Measurements from ENCODE around the gene ZNF333. TPM values are rescaled to one million over a fixed set of nuclear protein-coding genes. Genes with fewer than 3 reads are reported as not detected.

Gene ZNF333
- total and polyA plus RNA-seq, 9 donors: 19.2 to 47.6 (median 31.4) TPM

- no peaks in the 10 kb centered on the region for H3K4me1 ChIP-seq (ENCODE audit: insufficient read depth)
- no peak for TF ChIP-seq POLR2A (IDR thresholded peaks at IDR 0.05)
- no peak for TF ChIP-seq EP300 (IDR thresholded peaks at IDR 0.05)
- TF ChIP-seq CTCF (IDR thresholded peaks at IDR 0.05): no peak
- no peak overlapping the region for H3K4me3 ChIP-seq
- no peaks in the 10 kb centered on the region for H3K36me3 ChIP-seq
- no peaks in the 10 kb centered on the region for H3K27me3 ChIP-seq
- H3K27ac ChIP-seq: no peak overlapping the region
- no peak for DNase-seq
- intact Hi-C loops (cut with DNase I): no loop called here
- no peaks in the 10 kb centered on the region for H3K9me3 ChIP-seq
- whole genome bisulfite sequencing, 3 donors: 70 to 81% (median 74%) methylated on average over 2 of the region's 2 CpGs
Observed at GRCh38 chr19:14767466-14767971, 77.7 kb downstream of the ZNF333 start.

GRCh38 chr19:14768001-14768400 lies 78.2 kb downstream of the ZNF333 start:
- no peaks in the 10 kb centered on the region for H3K36me3 ChIP-seq
- no peak overlapping the region for H3K27ac ChIP-seq
- H3K4me1 ChIP-seq (ENCODE audit: insufficient read depth): no peaks in the 10 kb centered on the region
- H3K9me3 ChIP-seq: no peaks in the 10 kb centered on the region
- TF ChIP-seq CTCF (IDR thresholded peaks at IDR 0.05) (no peak), POLR2A (IDR thresholded peaks at IDR 0.05) (no peak), EP300 (IDR thresholded peaks at IDR 0.05) (no peak)
- DNase-seq: no peak
- 69 to 77% (median 75%) methylated on average over 2 of the region's 2 CpGs for WGBS, 3 donors
- intact Hi-C loops (cut with DNase I): no loop called here
- no peak overlapping the region for H3K4me3 ChIP-seq
- no peaks in the 10 kb centered on the region for H3K27me3 ChIP-seq

- Histone ChIP-seq H3K36me3 (no peaks in the 10 kb centered on the region), H3K27ac (no peak overlapping the region), H3K27me3 (no peaks in the 10 kb centered on the region), H3K9me3 (no peaks in the 10 kb centered on the region), H3K4me3 (no peak overlapping the region), H3K4me1 (ENCODE audit: insufficient read depth) (no peaks in the 10 kb centered on the region)
- DNase-seq: no peak
- TF ChIP-seq CTCF (IDR thresholded peaks at IDR 0.05) (no peak), POLR2A (IDR thresholded peaks at IDR 0.05) (no peak), EP300 (IDR thresholded peaks at IDR 0.05) (no peak)
- WGBS, 3 donors: 73 to 77% (median 77%) methylated on average over 5 of the region's 5 CpGs
- intact Hi-C loops (cut with DNase I): no loop called here
Observed at GRCh38 chr19:14769201-14769600, 79.4 kb downstream of the ZNF333 start.

- no peaks in the 10 kb centered on the region for H3K36me3 ChIP-seq
- H3K4me1 ChIP-seq (ENCODE audit: insufficient read depth): no peaks in the 10 kb centered on the region
- intact Hi-C loops (cut with DNase I): no loop called here
- TF ChIP-seq POLR2A (IDR thresholded peaks at IDR 0.05): no peak
- TF ChIP-seq EP300 (IDR thresholded peaks at IDR 0.05): no peak
- H3K9me3 ChIP-seq: no peaks in the 10 kb centered on the region
- no peak overlapping the region for H3K27ac ChIP-seq
- no peaks in the 10 kb centered on the region for H3K27me3 ChIP-seq
- H3K4me3 ChIP-seq: no peak overlapping the region
- DNase-seq: no peak
- WGBS, 3 donors: 67 to 73% (median 69%) methylated on average over 5 of the region's 5 CpGs
Observed at GRCh38 chr19:14770136-14770535, 80.3 kb downstream of the ZNF333 start.

- TF ChIP-seq EP300 (IDR thresholded peaks at IDR 0.05) (no peak), POLR2A (IDR thresholded peaks at IDR 0.05) (no peak), CTCF (IDR thresholded peaks at IDR 0.05) (no peak)
- Histone ChIP-seq H3K4me3 (no peak overlapping the region), H3K9me3 (no peaks in the 10 kb centered on the region), H3K36me3 (no peaks in the 10 kb centered on the region), H3K27me3 (no peaks in the 10 kb centered on the region), H3K4me1 (ENCODE audit: insufficient read depth) (no peaks in the 10 kb centered on the region), H3K27ac (no peak overlapping the region)
- WGBS, 3 donors: 68 to 76% (median 73%) methylated on average over 11 of the region's 11 CpGs
- intact Hi-C loops (cut with DNase I): no loop called here
- no peak for DNase-seq
Observed at GRCh38 chr19:14770944-14771839, 81.3 kb downstream of the ZNF333 start.

All from ovary (tissue), 9 donors.